GM12878 (cell line): ENCODE measurements around the gene PDE6B. TPM values are rescaled to one million over a fixed set of nuclear protein-coding genes. Genes with fewer than 3 reads are reported as not detected.
A peak's percentile ranks its signal among the peaks of the same experiment; 100 is the strongest.

Source experiments
- ATAC-seq: fragments of 200-7000 bp; cut with Tn5 transposase; 3 replicates; pipeline ENCODE4 v1.9.1; 2020; ENCODE audit warnings: mild to moderate bottlenecking, moderate library complexity
- BruUV-seq: library from RNA; stranded (reverse); fragments of 400-500 nt; replicated peaks from 2 replicates; lab custom pipeline; 2021; lab: Mats Ljungman, UMichigan
- CTCF ChIA-PET: fragments of 300-600 bp; sonication (Branson Sonifier 250); formaldehyde crosslinking; extraction: SDS; loops from one replicate; lab custom pipeline; 2021; ENCODE audit warnings: inconsistent platforms; lab: Yijun Ruan, JAX
- POLR2A ChIA-PET: fragments of 350-600 bp; formaldehyde crosslinking; extraction: SDS; loops from one replicate; lab custom pipeline; 2021; ENCODE audit warnings: inconsistent platforms; lab: Charles Lee
- RAD21 ChIA-PET: fragments of 300-600 bp; sonication (Branson Sonifier 250); formaldehyde crosslinking; loops from one replicate; lab custom pipeline; 2023; ENCODE audit warnings: antibody characterized with exemption; ENCODE audit not compliant: unreplicated experiment; lab: Charles Lee
- SMC1A ChIA-PET: fragments of 300-600 bp; sonication (Branson Sonifier 250); formaldehyde crosslinking; loops from one replicate; lab custom pipeline; 2023; ENCODE audit not compliant: unreplicated experiment, uncharacterized antibody; lab: Charles Lee
- DNase-seq: peaks from one replicate; pipeline ENCODE4 v3.0.0-alpha.2; 2011; ENCODE audit warnings: low read depth, low spot score
- FAIRE-seq: peaks from 3 replicates; lab custom pipeline; 2011; peaks lifted over from hg19 to GRCh38; lab: Jason Lieb, UNC
- H2AFZ ChIP-seq: 2 replicates; pipeline ENCODE4 v1.6.0; 2011; ENCODE audit warnings: low read depth, low read length, control low read depth; ENCODE audit not compliant: control insufficient read depth
- H3K27ac ChIP-seq: 2 replicates; pipeline ENCODE4 v1.5.1; 2011; ENCODE audit warnings: control low read depth; ENCODE audit not compliant: control insufficient read depth, insufficient read depth
- H3K27me3 ChIP-seq, 2 experiments: replicated peaks in 1 of 2; 2 replicates each; pipeline versions ENCODE4 v1.6.0 to v1.6.1; 2011; ENCODE audit warnings: low read length in 1 of 2; ENCODE audit not compliant: control insufficient read depth in 2 of 2, insufficient read depth in 2 of 2
- H3K36me3 ChIP-seq, 2 experiments: 2 replicates each; pipeline ENCODE4 v1.5.1; 2011; ENCODE audit warnings: low read length in 1 of 2; ENCODE audit not compliant: control insufficient read depth in 2 of 2, insufficient read depth in 2 of 2
- H3K4me1 ChIP-seq: 2 replicates; pipeline ENCODE4 v1.6.1; 2011; ENCODE audit warnings: mild to moderate bottlenecking, low read length, moderate library complexity, mixed read lengths; ENCODE audit not compliant: control insufficient read depth, insufficient read depth
- H3K4me2 ChIP-seq: 2 replicates; pipeline ENCODE4 v1.6.0; 2011; ENCODE audit warnings: control low read depth; ENCODE audit not compliant: control insufficient read depth, insufficient read depth
- H3K4me3 ChIP-seq: fragments of 200-600 bp; sonication (generic); 2 replicates; pipeline ENCODE4 v1.5.1; 2016
- H3K79me2 ChIP-seq: 2 replicates; pipeline ENCODE4 v1.6.0; 2011; ENCODE audit warnings: low read length; ENCODE audit not compliant: control insufficient read depth, insufficient read depth
- H3K9ac ChIP-seq: 2 replicates; pipeline ENCODE4 v1.8.0; 2011; ENCODE audit warnings: low read length, control low read depth, mixed read lengths; ENCODE audit not compliant: control insufficient read depth, insufficient read depth
- H3K9me3 ChIP-seq: replicated peaks from 3 replicates; pipeline ENCODE4 v1.5.1; 2011; ENCODE audit warnings: mild to moderate bottlenecking, low read length; ENCODE audit not compliant: control insufficient read depth, insufficient read depth
- H4K20me1 ChIP-seq: 2 replicates; pipeline ENCODE4 v1.6.0; 2011; ENCODE audit not compliant: control insufficient read depth, insufficient read depth
- SUPT20H ChIP-seq: IDR thresholded peaks from 2 replicates; pipeline ENCODE4 v1.6.1; 2011; ENCODE audit warnings: low read depth, mild to moderate bottlenecking, low read length, moderate library complexity, borderline replicate concordance; ENCODE audit not compliant: control insufficient read depth
- WGBS: methylation state at CpG from one replicate; pipeline ENCODE4 v1.1.6; 2016; ENCODE audit warnings: low lambda C conversion rate; ENCODE audit not compliant: insufficient replicate concordance, insufficient coverage; ENCODE audit errors: missing lambda C conversion rate; 5-methylcytosine and 5-hydroxymethylcytosine counted together
- in situ Hi-C: fragments of 300-500 bp; cut with MboI; formaldehyde crosslinking; loops from 9 replicates; pipeline ENCODE4 v1.14.3; 2018; ENCODE audit warnings: mixed read lengths
- intact Hi-C: fragments of 100-400 bp; cut with micrococcal nuclease; formaldehyde crosslinking; loops from one replicate; pipeline ENCODE4 v1.14.2; 2022; ENCODE audit not compliant: unreplicated experiment
- polyA plus RNA-seq, 11 experiments: library from polyadenylated mRNA; depleted of rRNA in 4 of 11; unstranded in 6 of 11; stranded (reverse) in 5 of 11; fragments of >200 nt; fragmentation: Nextera tagmentation in 4 of 11; fragmentation: Illumina TruSeq in 1 of 11; extraction: Ambion mirVana in 4 of 11; extraction: Trizol in 1 of 11; gene quantifications; 1 replicate in 1 of 11; 2 replicates in 10 of 11; pipeline versions ENCODE4 v1.2.1 to v1.2.3, GENCODE V29; 2011 to 2016; ENCODE audit warnings: inconsistent platforms in 2 of 11, missing spikeins in 2 of 11, low read depth in 1 of 11
- total RNA-seq, 4 experiments: library from RNA; depleted of rRNA in 3 of 4; stranded (reverse); fragments of >200 nt in 3 of 4; fragmentation: Illumina TruSeq in 1 of 4; extraction: Trizol in 1 of 4; gene quantifications; 2 replicates each; pipeline versions ENCODE4 v1.2.1 to v1.2.3, GENCODE V29; 2013 to 2021
- TF ChIP-seq, protein P1 (sequence below), 3 experiments: IDR thresholded peaks in 2 of 3; conservative IDR thresholded peaks in 1 of 3; 2 replicates each; pipeline ENCODE4 v1.5.1; 2011; ENCODE audit warnings: low read depth in 3 of 3, low read length in 3 of 3, mild to moderate bottlenecking in 3 of 3, control low read depth in 2 of 3, moderate library complexity in 2 of 3, inconsistent platforms in 1 of 3, mixed read lengths in 1 of 3; ENCODE audit not compliant: control insufficient read depth in 2 of 3, insufficient read depth in 1 of 3; ENCODE audit errors: extremely low read depth in 1 of 3

Gene PDE6B
- total and polyA plus RNA-seq, 10 of the 15 experiments (the other 5 are each of a cell fraction or from before 2014, with no cell fraction given): 2.6 to 6.4 (median 3.8) TPM

GRCh38 chr4:700587-701264 lies 75.4 kb downstream of the PDE6B start:
- intact Hi-C loops (no loop called here), in situ Hi-C loops (no loop called here)
- CTCF ChIA-PET: interaction anchor here (0.6 to 1.6 kb wide), 6 partner anchors 17 to 453 kb away, joined by 3 to 8 read pairs (median 3); no protein-coding TSS in a partner anchor
- BruUV-seq: no TSS peak
- FAIRE-seq: no peak
- Histone ChIP-seq H2AFZ (no peak overlapping the region), H3K79me2 (0 out of 2 replicates have a peak, but pooled peaks cover under 1% of the 10 kb centered on the region), H3K9ac (no peak overlapping the region), H3K4me3 (no peak overlapping the region), H3K4me1 (peaks cover 8% of the 10 kb centered on the region; the same call in 1 of the 2 replicates), H3K4me2 (no peak overlapping the region), H4K20me1 (no peaks in the 10 kb centered on the region), H3K27me3 (no peaks in the 10 kb centered on the region), H3K36me3 (no peaks in the 10 kb centered on the region), H3K27ac (no peak overlapping the region), H3K9me3 (no peaks in the 10 kb centered on the region; the same call in 2 of the 3 replicates)
- RAD21 ChIA-PET: interaction anchor here (1.1 to 1.5 kb wide), 3 partner anchors 17 to 98 kb away, joined by 3 to 5 read pairs (median 3); no protein-coding TSS in a partner anchor
- ATAC-seq: no peak
- TF ChIP-seq SUPT20H: no peak
- TF ChIP-seq, protein P1, sequence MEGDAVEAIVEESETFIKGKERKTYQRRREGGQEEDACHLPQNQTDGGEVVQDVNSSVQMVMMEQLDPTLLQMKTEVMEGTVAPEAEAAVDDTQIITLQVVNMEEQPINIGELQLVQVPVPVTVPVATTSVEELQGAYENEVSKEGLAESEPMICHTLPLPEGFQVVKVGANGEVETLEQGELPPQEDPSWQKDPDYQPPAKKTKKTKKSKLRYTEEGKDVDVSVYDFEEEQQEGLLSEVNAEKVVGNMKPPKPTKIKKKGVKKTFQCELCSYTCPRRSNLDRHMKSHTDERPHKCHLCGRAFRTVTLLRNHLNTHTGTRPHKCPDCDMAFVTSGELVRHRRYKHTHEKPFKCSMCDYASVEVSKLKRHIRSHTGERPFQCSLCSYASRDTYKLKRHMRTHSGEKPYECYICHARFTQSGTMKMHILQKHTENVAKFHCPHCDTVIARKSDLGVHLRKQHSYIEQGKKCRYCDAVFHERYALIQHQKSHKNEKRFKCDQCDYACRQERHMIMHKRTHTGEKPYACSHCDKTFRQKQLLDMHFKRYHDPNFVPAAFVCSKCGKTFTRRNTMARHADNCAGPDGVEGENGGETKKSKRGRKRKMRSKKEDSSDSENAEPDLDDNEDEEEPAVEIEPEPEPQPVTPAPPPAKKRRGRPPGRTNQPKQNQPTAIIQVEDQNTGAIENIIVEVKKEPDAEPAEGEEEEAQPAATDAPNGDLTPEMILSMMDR (IDR thresholded peaks at IDR 0.05 in 2 of 3, conservative IDR thresholded peaks at IDR 0.05 in 1 of 3; ENCODE audit: control insufficient read depth in 2 of 3, extremely low read depth in 1 of 3, insufficient read depth in 1 of 3, low read depth in 3 of 3, low read length in 3 of 3): peak in 1 of 3 experiments; percentile 17; a peak in 1 of 6 replicates
- 82% methylated on average over 16 of the region's 16 CpGs for WGBS
- no peak for DNase-seq
- POLR2A ChIA-PET: interaction anchor here (1.3 to 3.0 kb wide), 2 partner anchors 25 to 26 kb away, joined by 5 to 14 read pairs; partner anchors contain the start of genes ATP5ME and MYL5
- SMC1A ChIA-PET: interaction anchor here (1.2 to 1.7 kb wide), 2 partner anchors 17 to 98 kb away, joined by 4 to 5 read pairs; no protein-coding TSS in a partner anchor
